Eye (tissue), 1 donor: ENCODE measurements around the gene HCN4.
"Not testable (repeated sequence)": the region's sequence is repeated elsewhere in the genome, so short reads cannot be mapped to it uniquely, and the experiment has no call there.

Experiments used
- DNase-seq: peaks from one replicate; pipeline ENCODE4 v3.0.0-alpha.2; 2015

HCN4 gene

GRCh38 chr15:73323374-73323955 is 45.3 kb downstream of the HCN4 start:
- no peak for DNase-seq

- no peak for DNase-seq
These were observed 45.9 kb downstream of the HCN4 start for GRCh38 chr15:73322665-73323373.

GRCh38 chr15:73321496-73322450 is 47.0 kb downstream of the HCN4 start:
- DNase-seq = peak; percentile 64

- no peak for DNase-seq
These were observed 48.1 kb downstream of the HCN4 start for GRCh38 chr15:73320619-73321180.

- peak; percentile 17 for DNase-seq
These were observed 49.1 kb downstream of the HCN4 start for GRCh38 chr15:73319460-73320245.

DNA sequence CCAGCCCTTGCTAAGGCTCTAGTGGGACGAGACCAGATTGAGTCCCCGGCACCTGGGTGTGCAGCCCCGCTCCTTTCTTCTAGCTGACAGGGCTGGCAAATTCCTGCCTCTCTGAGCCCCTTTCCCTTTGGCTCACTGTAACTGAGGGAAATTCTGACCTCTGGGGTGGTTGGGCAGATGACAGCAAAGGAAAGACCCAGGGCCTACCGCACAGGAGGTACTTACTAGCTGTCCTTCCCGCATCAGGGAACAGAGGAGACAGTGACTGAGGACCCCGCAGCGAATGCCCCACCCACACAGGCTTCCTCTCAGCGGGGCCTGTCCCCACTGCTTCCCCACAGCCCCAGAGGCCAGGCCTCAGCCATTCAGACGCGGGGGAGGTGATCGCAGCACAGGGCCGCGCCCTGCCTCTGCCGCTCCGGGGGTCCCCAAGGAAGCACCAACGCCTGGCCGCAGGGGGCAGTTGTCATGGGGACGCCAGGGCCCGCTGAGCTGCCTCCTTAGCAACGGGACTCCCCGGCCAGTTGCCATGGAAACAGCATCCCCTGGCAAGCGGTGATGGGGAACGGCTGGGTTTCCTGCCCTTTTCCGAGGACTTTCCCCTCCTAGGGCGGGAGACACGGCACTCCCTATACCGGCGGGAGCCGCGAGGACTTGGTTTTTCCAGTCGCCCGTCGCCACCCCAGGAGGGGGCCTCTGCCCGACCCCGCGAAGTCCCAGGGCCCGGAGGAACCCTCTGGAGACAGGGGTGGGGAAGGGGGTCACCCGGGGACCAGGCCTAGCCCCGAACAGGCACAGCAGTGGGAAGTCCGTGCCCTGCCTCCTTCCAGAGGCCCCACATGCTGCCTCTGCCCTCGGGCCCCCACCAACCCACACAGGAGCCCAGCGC is 50.1 kb downstream of the HCN4 start:
- DNase-seq = peak; percentile 85

- peak; percentile 16 for DNase-seq
These were observed 50.9 kb downstream of the HCN4 start for GRCh38 chr15:73317651-73318462.

GRCh38 chr15:73313861-73314260 is 54.9 kb downstream of the HCN4 start:
- DNase-seq = no peak

DNA sequence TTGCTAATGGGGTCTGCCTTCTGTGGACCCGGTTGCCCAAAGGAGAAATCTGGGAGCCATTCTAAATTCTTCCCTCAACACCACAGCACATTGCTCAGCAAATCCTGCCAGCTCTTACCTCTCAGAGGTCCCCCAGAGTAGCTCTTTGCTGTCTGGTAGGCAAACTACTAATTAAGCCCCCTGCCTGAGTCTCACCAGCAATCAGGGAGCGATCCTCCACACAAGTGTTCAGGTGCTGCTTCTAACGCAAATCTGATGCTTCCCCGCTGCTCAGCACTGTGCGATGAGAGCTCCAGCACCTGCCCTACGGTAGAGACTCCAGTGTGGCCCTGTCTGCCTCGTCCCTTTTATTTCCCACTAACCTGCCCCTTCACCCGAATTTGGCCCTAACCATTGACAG is 60.5 kb downstream of the HCN4 start:
- no peak for DNase-seq

DNA sequence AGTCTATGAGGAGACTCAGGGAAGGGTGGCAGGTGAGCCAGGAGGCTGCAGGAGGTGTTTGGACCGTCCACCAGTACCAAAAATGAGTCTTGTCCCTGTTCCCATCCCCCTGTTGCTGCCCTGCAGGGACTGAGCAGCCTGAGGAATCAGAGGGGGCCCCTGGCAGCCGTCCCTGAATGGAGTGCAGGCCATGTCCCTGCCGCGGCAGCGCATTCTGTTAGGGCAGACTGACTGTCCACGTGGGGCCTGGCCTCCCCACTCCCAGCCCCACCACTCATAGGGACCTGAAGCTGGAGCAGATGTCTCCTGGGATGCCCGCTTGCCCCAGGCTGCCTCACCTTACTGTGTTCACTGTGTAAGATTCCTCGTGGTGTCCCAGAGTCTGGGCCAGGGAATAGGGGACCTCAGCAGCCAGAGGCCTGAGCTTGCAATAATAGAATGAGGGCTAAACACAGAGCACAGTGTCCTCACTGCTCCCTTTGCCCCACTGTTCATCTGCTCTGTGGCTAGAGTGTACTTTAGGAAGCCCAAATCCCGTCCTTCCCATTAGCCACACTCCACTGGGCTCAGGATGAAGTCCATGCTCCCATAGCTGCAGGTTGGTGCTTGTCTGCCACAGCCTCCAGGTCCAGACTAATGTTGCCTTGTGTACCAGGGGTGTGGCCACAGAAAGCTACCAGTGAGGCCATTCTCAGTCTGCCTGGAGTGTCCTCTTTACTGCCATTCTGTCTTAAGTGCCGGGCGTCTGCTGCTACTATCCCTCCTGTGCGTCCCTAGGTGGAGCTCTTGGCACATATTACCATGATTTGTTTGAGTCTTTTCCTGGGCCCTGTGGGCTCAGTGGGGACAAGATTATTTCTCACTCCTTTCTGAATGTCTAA is 63.2 kb downstream of the HCN4 start:
- DNase-seq = peak; percentile 91

DNA sequence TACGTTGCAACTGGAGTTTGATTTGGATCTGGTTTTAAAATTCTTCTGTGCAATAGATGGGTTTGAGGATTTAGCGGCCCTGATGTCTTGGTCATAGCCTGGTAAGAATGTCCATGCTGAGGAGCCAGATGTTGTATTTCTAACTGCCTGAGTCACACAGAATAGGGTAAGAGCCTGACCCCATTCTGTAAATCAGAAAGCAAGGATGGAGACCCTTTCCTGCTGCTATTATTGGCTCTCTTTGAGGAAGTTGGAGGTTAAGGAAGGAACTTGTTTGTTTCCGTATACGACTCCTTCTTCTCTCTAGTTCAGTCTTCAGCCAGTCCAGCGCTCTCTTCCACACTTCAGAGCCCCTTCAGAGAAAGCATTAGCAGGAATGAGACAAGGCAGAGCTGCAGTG is 65.1 kb downstream of the HCN4 start:
- DNase-seq = peak; percentile 8

GRCh38 chr15:73300286-73300685 is 68.5 kb downstream of the HCN4 start:
- DNase-seq = not testable (repeated sequence)

DNA sequence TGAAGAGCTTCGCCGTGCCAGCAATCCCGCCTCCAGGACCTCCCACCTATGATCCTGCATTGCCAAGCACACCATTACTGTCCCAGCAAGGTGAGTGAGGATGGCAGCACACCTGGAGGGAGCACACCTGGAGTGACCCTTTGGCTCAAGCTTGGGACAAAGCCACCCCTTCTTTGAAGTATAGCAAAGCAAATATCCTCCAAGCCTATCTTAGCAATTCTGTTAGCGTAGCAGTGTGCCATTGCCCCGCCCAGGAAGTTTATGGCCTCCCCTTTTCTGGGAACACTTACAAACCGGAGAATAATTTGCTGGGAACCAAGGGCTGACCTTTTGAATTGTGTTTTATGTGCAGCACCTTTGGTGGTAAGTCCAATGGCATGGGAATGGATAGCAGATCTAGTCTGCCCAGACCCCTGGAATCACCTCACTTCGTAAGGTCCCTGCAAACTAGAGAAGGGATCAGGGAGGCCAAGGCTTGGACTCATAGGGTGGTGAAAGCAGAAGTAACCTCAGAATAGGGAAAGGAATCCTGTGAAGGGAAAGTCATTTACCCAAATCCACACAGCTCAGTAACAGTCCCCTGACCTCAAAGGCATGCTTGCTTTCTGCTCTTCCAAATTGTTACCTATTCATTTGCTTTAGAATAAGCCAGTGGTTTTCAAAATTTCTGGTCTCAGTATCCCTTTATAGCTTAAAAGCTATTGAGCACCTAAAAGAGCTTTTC is 70.1 kb downstream of the HCN4 start:
- no peak for DNase-seq

GRCh38 chr15:73296609-73297353 is 72.0 kb downstream of the HCN4 start:
- DNase-seq = no peak

DNA sequence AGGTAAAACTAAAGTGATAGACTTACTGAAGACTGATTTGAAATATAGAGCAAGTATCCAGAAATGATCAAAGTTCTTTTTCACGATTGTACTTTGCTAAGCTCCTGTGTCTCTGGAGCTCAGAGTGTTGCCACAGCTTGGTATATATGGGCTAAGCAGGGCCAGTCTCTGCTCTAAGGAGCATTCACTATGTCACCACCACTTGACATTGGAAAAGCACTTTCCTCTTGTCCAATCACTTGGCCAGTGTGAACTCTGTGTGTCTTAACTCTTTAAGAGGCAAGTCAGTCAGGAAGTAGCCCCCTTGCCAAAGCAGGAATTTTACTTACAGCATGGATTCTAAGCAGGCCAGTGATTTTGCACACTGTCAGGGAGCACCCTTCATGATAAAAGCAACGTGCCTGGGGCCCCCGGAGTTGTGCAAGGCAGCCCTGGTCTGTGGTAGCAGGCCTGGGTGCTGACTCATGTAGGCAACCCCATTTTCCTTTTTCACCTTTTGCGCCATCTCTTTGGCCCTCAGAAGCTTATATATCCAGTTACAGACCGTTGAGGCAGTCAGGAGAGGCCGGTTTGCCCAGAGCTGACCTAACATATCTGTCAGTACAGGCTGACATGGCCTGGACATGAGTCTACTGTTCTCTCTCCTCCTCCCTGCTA is 73.0 kb downstream of the HCN4 start:
- no peak for DNase-seq

GRCh38 chr15:73293773-73294172 is 75.0 kb downstream of the HCN4 start:
- no peak for DNase-seq

DNA sequence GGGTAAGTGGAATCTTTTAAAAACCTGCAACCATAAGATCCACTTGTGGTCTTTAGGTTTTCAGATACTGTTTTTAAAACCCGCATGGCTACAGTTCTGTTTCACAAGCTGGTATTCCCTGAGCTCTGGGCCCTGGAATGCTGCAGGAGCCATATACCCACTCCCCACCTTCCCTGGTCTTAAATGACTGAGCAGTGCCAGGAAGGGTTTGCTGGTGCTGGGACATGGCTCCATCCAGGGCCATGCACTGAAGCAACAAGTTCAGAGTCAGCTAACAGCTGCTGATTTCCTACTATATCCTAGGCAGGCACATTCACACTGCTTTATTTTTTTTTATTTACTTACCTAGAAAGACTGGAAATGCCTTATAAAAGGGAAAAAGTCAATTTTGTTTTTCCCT is 77.3 kb downstream of the HCN4 start:
- DNase-seq = no peak
